GM21786 (cell line): ENCODE measurements around the gene MAP2K3.

ENCODE experiments used
- ATAC-seq: cut with Tn5 transposase; IDR thresholded peaks from one replicate; pipeline ENCODE4 v1.9.1; 2021; ENCODE audit not compliant: unreplicated experiment

The MAP2K3 gene

DNA sequence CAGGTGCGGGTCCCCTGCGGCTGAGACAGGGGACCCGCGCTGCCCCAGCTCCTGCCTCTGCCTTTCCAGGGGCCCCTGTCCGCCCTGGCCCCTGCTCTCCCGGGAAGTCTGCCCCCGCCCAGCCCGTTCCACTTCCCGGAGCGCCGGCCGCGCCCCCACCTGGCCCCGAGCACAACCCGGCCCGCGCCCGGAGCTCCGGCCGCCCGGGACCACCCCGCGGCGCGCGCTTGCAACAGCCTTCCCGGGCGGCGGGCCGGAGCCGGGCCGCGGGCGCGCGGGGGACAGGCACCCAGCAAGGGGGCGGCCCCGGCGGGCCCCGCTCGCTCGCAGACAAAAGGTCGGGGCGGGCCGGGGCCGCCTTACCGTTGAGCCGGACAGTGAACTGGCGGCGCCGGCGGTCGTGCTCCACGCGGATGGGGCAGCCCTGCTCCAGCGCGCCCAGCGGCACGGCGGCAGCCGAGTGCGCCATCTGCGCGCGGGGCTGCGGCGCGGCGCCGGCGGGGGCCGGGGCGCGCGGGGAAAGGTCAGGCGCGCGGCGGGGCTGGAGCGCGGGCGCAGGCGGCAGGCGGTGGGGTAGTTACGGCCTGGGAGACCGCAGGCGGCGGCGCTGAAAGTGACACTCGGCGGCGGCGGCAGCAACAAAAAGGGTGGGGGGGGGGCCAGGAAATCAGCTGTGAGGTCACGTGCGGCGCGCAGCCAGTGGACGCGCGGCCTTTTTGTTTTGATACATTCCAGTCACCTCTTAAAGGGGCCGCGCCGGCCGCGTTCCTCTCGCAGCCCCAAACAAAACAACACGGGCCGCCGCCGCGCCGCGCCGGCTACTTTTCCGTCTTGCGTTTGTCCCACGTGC is 31.5 kb upstream of the MAP2K3 start, which contains the start of gene NATD1:
NATD1 (minus strand) TSS at position 615 of the 850 bp plus-strand sequence; CDS start at position 469, 146 bp downstream.
- ATAC-seq, result peak; percentile 82

DNA sequence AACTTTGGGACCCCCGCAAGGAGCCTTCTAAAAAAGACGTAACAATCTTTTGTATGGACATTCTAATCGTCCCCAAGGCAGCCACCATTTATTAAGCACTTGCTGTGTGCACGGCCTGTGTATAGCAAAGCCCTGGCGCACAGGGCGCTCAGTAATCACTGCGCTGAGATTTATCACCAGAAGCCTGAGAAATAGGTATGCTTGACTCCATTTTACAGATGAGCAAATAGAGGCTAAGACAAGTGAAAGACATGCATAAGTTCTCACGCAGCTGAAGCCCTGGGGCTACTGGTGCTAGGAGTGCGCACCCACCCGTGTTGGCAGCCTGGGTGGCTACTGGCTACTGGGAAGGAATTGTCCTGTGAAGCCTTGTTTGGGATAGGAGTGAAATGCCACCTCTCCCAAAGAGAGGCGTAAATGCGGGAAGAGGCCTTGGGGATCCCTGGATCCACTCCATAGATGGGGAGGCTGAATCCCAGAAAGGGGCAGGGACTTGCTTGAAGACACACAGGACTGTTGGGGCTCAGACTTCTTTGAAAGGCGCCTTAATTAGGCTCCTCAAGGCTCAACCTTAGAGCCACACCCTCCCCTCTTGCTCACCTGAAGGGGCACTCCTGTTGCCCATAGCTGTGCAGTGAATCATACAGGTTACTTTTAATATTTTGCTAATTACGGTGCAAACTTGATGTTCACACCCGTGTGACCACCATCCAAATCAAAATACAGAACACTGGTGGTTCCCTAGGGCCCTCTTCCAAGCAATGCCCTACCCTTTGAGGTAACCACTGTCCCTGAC is 30.7 kb upstream of the MAP2K3 start:
- peak; percentile 5 for ATAC-seq

DNA sequence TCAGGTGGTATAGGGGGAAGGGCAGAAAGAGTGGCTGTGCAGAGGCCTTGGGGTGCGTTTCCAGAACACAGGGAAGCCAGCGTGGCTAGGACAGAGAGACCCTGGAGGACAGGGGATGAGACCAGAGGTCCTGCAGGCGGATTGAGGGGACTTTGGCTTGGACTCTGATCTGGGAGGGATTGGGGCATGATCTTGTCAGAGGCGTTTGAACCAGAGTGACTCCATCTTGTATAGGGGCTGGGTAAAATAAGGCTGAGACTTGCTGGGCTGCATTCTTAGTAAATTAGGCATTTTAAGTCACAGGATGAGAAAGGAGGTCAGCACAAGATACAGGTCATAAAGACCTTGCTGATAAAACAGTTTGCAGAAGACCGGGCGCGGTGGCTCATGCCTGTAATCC is 25.9 kb upstream of the MAP2K3 start:
- ATAC-seq, result no peak

DNA sequence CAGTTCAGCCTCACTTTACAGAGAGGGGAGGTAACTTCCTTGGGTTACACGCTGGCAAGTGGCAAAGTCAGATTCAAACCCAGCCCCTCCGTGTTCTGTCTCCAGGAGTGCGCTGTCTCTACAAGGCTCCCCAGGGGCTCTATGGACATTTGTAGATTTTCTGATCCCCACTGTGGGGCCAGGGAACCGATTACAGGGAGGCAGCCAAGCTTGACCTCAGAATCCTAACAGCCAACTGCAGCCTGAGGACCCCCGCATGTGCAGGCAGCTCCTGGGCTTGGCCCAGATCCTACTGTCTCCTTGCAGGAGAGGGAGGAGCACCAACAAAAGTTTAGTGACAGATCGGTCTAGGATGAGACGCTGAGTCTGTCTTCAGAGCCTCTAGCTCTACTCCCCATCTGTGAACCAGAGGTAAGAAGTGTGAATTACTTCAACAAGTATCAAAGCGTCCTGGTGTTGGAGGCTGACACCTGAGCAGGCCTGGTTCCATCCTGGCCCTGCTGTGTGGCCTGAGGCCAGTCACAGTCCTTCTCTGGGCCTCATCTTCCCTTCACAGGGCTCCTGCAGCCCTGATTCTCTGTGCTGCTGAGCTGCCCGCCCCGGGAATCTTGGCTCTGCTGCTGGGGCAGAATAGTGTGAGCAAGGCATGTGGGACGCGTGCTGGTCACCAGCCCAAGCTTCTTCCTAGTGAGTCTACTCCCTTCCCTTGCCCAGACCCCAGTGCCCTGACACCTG is 22.1 kb upstream of the MAP2K3 start:
- ATAC-seq, result no peak

DNA sequence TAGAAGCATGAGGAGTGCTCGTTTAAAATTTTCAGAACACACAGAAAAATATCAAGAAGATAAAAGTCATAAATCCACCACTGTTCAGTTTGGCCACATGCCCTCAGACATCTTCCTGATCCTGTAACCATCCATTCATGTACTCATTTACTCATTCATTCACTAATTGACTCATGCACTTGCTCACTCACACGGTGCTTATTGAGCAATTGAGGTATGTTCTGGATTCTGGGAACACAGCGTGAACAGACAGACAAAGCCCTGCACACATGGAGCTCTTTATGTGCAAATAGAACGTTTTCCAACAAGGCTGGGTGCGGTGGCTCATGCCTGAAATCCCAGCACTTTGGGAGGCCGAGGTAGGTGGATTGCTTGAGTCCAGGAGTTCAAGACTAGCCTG is 21.1 kb upstream of the MAP2K3 start:
- no peak for ATAC-seq

DNA sequence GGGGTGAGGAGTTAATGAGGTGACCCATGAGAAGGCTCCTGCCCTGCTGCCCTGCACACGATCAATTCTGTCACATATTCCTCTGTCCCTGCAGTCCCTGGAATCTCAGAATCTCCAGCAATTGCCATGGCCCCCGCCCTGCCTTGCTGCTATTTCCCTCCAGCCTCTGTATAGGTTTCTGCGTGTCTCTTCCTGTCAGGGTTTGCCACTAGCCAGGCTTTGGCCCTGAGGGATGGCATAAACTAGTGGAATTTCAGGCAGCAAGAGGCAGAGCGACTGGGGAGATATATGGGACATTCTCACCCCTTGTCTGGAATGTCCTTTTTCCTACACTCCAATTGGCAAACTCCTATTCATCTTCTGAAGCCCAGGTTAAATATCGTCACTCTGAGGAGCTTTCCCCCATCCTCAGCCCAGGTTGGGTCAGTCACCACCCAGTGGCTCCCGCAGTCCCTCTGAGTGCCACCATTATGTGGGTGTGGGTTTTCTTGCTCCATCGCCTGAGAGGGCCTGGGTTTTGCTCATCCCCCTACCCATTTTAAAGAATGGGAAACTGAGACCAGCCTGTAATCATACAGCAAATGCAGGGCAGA is 15.8 kb upstream of the MAP2K3 start:
- no peak for ATAC-seq

DNA sequence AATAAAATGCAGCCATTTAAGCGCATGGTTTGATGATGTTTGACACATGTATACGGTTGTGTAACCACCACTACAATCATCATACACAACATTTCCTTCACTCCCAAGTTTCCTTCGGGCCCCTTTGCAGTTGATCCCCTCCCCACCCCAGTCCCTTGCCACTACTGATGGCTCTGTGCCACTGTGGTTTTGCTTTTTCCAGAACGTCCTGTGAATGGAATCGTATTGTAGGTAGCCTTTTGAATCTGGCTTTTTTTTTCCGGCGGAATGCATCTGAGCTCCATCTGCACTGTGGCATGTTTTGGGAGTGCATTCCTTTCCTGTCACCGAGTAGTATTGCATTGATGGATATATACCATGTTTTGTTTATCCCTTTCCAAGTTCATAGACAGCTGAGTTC is 15.1 kb upstream of the MAP2K3 start:
- ATAC-seq, result no peak

DNA sequence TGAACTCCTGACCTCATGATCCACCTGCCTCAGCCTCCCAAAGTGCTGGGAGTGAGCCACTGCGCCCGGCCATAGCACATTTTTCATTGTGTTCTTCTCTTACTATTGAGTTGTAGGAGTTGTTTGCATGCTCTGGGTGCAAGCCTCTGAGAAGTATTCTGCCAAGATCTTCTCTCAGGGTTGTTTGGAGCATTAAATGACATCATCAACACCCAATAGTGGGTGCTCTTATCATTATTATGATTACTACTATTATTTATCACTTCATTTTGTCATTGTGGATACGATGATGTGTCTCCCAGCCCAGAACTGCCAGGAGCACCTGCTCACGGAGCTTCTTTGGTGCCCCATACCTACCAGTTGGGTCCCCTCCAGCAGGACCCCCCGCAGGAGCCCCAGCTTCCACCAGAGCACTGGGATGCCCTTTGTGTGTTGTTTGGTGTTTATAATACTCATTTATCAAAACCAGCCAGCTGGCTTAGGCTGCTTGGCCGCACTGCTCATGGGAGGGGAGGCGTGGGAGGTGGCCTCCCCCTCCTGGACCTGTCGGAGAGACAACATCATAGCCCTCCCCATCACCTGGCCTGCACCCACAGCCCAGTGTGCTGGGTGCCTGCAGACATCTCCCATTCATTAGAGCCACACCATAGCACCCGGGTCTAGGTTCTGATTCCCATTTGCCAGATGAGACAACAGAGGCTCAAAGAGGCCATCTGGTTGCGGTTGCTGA is 12.9 kb upstream of the MAP2K3 start:
- ATAC-seq, result no peak

DNA sequence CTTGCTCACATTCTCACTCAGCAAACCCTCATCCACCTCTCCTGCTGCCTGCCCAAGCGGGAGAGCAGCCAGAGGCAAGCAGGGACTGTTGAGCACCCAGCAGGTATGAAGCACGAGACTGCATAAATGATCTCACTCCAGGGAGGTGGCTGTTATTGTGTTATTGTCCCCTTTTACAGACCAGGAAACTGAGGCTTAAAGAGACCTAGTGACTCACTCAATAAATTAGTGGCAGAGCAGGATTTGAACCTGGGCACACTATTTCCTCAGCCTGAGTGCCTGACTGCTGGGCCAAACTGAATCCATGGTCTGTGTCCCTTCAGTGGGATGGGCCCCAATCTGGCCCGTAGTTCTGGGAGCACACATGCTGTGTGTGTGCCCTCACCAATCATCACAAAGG is 12.3 kb upstream of the MAP2K3 start:
- no peak for ATAC-seq

DNA sequence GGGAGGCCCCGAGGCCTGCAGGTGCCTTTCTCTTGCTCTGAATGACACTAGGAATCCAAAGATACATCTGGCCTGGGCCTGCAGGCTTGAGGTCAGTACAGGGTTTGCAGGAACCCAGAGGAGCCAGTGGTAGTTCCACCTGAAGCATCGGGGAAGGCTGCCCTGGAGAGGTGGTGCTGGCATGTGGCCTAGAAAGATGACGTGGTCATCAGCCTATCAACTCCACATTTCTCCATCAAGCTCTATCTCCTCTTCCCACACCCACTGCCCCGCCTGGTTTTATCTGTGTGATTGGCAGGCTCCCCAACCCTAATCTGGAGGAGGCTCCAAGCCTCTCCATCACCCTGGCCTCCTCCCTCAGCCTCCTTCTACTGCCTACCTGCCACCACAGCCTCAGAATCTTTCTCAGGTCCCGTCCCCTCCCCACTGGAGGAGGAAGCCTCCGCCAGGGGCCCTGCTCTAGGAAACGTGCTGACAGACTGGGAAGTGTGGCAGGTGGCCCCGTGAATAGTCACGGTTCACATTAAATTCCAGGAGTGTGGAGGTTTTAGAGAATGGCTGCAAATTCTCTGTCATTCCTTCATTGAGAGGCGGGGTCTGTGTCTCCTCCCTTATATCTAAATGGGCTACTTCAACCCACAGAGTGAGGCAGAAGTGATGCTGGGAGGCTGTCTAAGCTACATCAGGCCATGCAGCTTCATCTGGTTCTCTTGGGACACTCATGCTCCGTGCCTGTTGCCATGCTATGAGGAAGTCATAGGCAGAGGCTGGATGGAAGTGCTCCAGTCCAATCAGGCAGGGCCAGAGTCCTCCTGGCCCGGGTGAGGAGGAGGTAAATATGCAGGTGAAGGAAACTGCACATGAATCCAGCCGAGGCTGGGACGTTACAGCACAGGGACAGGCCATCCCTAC is 11.4 kb upstream of the MAP2K3 start:
- no peak for ATAC-seq

DNA sequence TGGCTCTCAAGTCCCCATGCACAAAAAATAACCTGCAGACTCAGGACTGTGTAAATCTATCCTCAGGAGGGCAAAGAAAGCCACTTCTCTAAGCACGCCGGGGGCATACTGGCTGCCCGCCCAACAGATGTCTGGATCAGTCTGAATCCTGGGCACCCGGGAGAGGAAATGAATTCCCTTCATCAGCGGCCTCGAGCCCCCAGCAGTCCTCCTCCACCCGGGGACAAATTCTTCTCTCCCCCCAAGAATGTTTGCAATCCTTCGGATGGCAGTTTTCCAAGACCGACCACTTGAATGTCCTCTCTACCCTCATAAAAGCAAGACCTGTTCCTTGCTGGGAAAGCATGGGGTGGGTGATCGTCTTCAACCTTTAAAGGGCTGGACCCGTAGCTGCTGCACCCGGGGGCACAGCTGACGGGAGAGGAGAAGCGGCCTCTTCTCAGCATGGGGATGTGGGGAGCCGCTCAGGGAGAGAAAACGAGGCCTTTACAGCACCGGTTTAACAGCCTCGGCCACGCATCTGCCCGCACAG is 9.4 kb upstream of the MAP2K3 start:
- ATAC-seq, result no peak

DNA sequence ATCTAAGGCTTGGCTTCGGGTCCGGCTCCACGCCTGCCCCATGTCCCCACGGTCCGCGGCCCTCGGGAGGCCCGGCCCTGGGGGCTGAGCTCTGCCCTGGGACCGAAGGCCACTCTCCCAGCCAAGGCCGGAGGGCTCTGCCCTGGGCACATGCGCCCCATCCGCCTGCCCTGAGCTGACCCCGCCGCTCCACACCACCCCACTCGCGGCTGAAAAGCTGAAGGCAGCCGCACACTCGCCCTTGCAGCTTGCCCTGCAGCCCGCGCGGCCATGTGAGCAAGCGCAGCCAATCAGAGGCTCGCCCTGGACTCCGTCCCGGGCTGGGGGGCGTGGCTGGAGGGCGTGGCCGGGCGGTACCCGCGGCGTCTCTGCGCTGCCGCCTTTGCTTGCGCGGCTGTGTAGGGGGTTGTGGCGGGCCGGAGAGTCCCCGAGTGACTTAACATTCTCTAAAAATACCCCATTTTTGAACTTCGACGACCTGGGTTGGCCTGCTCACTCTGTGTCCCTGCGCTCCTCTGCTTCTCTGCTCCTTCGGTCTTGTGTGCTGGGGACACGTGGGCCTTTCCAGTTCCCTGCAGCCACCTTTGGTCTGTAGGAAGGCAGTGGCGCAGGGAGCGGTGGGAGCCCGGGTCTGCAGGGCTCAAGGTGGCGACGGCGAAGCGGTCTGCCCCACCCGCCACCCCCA is 8.8 kb upstream of the MAP2K3 start:
- peak; percentile 90 for ATAC-seq

DNA sequence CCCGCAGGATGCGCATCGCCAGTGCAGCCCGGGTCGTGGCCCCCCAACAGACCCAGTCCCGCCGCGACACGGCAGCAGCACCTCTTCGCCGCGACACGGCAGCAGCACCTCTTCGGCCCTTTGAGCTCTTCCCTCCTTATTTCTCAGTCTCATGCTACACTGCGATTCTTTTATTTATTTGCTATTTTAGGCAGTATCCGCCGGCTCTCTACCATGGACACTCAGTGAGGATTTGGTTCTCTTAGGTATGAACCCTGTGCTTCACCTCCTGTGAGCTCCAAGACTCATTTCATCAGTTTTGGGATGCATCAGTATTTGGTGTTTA is 8.3 kb upstream of the MAP2K3 start:
- ATAC-seq, result no peak

DNA sequence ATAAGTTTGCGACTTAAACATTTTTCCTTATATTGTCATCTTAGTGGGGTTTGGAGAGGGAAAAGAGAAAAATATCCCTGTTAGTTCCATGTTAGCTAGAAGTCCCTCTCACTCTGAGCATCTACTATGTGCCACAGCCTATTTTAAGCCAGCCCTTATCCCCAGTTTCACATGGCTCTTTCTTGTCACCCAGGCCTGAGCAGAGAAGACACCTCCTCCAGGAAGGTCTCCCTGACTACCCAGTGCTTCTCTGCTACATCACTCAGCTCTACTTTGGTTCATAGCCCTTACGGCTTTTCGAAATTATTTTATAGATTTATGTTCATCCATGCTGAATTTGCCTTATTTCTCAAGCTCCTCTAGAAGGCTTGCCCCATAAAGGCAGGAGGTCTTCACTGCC is 7.2 kb upstream of the MAP2K3 start:
- ATAC-seq, result no peak

DNA sequence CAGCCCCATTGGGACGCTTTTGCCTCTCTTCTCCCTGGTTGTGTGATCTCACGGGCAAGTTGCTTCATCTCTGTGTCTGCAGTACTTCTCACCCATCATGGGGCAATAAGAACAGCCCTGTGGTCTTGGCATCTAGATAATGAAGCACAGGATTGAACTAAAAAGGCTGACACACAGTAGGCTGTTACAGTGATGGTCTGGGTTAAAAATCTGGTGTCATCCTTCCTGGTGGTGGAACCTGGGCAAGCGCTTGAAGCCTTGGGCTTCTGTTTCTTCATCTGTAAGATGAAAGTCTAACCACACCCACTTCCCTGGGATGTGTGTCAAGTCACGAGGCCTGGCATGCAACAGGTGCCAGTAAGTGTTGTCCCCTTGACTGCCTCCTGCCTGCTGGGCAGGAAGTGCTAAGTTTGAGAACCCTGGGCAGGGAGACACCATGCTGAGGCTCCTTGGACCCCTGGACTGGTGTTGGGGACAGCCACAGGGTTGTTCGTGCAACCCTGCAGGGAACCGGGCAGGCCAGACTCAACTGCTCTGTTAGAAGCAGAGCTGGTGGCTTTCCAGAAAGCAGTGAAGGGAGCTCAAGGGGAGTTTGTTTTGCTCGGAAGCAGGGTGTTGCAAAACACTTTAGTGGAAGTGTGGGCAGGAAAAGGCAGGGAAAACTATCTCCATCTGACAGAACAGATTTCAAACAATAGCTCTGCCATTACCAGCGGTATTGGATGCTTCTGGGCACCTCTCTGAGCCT is 5.9 kb upstream of the MAP2K3 start:
- no peak for ATAC-seq

DNA sequence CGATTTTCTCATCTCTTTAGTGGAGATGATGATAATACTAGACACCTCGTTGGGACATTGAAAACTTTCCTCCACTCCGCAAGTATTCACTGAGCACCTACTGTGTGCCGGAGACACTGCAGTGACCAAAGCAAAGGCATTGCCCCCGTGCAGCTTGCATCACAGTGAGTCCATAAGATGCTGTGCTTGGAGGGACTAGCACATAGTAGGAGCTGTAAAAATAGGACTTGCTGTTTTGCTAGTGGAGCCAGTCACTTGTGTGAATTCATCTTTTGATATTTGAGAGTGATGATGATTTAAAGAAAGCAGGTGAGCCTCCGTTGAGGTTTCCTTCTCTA is 5.3 kb upstream of the MAP2K3 start:
- ATAC-seq, result no peak

DNA sequence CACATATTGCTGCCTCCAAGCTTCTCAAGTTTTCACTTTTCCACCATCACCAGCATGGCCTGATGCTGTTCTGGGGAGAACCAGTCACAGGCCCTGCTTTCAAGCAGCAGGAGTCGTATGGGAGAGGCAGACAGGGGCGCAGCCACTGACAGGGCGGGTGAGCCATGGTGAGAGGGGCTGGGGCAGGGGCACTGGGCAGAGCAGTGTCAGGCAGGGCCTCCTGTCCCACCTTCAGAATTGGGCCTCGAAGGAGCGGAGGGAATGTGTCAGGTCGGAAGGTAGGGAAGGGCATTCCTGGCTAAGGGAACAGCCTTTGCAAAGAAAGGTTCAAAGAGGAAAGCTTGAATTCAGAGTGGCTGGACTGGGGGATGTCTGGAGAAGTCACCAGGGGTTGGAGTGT is 4.9 kb upstream of the MAP2K3 start:
- no peak for ATAC-seq

DNA sequence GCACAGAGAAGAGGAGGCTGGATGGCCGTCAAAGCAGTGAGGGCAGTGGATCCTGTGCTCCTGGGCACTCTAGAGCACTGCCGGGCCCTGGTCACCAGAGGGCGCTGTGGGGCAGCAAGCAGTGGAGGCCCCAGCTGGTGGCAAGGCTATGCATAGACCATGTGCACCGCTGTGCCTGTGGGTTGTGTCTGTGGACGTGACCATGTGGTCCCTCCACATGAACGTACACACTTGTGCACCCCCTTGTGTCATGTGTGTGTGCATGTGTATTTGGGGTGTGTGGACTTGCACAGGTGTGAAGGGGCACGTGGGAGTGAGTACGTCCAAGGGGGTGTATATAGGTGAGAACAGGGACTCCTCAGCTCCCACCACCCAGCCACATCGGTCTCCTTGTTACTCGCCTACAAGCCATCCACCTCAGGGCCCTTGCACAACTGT is 4.4 kb upstream of the MAP2K3 start:
- peak; percentile 22 for ATAC-seq
